GM19328 (cell line): ENCODE results near the gene FOXN3.

Source experiments
- ATAC-seq: cut with Tn5 transposase; IDR thresholded peaks from one replicate; pipeline ENCODE4 v1.9.1; 2021; ENCODE audit warnings: mild to moderate bottlenecking, moderate library complexity; ENCODE audit not compliant: unreplicated experiment

Gene FOXN3

DNA sequence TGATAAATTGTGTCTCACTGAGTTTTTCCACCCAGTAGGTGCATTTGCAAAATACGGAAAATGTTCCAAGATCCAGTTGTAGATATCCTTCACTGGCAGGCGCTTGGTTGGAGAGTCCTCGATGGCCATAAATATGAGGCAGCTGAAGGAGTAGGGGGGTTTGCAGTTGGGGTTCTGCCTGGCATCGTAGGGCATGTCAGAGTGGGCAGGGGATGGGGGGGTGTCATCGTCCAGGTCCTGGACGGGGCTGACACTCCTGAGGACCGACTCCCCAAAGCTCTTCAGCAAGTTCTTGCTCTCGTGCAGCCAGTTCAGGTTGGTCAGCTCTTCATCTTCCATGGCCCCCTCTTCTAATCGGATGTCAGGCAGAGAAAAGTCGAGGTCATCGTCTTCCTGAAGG, 5.1 kb downstream of the FOXN3 start:
- ATAC-seq = no peak

DNA sequence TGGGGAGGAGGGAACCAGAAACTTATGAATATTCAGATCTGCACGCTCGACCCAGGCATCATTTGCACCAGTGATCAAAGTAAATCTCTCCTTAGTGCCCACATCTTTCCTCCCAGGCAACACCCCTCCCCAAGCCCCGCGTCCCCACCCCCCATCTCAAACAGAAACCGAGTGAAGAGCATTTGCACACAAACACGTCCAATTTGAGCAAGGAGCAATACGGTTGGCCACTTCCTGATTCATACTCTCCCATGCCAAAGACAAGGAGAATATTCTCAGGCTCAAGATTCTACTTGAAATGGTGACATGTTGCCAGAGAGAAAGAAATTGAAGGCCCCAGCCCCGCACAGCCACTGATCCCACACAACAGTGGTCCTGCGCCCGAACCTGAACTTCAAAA, 7.1 kb downstream of the FOXN3 start:
- no peak for ATAC-seq

DNA sequence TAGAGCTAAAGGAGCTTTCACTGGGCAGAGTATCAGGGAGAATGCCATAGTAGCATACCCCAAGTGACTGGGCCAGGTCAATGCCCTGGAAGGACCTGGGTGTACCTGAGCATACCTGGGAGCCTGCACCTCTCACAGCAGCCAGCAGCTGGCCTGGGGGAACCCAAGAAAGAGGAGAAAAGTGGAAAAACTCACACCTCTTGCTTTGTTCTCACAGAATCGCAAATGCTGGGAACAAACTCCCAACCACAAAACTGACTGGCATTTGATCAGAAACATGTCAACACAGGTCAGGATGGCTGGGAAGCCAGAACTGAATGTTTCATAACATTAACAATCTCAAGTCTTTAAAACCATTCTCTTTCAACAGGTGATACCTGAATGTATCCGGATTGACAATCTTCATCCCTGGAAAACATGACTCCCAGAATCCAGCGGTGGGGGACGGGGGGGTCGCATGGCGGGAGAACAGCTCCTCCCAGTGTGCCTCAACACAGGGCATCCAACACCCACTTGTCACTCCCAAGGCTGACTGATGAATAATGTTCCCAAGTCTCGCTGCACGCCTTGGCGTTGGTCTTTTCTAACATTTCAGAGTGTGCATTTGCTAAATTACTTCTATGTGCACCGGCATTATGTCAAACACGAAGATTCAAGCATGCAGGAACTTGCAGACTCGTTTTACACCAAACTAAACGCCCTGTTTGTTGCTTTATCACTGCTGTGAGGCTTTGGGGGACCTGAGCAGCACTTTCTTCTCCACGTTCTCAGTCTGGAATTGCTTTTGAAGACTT, 7.9 kb downstream of the FOXN3 start:
- ATAC-seq = no peak

- ATAC-seq = no peak
Measured at GRCh38 chr14:89407856-89408255, 9.2 kb downstream of the FOXN3 start.

DNA sequence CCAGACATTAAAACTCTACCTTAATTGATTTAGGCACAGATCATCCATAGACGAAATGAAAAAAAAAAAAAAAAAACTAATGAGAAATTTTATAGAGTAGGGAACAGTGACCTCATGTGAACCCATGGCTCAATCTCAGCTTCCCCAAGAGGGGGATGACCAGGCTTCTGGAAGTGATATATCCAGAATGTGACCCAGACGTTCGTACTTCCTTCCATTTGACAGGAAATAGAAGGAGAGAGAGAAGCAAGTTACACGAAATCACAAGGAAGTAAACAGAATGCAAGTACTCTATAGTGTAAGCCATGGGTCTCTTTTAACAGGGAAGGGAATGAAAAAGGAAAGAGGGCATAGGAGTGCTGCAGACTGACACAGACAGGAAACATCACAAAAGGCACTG, 10.1 kb downstream of the FOXN3 start:
- no peak for ATAC-seq

GRCh38 chr14:89406361-89406760, 10.7 kb downstream of the FOXN3 start:
- no peak for ATAC-seq

GRCh38 chr14:89405712-89406111, 11.3 kb downstream of the FOXN3 start:
- ATAC-seq = no peak

DNA sequence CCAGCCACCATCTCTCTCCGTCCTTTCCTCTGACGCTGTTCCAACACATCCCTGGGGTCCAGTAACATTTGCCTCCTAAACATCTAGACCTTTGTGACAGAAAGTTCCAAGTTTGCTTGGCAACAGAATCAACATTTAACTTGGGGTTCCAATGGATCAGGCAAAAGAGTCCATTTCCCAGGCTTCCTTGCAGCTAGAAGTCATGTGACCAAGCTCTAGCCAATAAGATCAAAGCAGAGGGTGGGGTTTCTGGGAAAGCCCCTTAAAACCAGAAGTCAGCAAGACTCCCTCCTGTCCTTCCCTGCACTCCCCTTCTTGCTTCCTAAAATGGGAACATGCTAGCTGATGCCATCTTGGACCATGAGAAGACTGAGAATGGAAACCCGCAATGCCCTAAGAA, 14.7 kb downstream of the FOXN3 start:
- no peak for ATAC-seq

- no peak for ATAC-seq
Measured at GRCh38 chr14:89401761-89402160, 15.3 kb downstream of the FOXN3 start.

GRCh38 chr14:89401241-89401640, 15.8 kb downstream of the FOXN3 start:
- ATAC-seq = no peak

DNA sequence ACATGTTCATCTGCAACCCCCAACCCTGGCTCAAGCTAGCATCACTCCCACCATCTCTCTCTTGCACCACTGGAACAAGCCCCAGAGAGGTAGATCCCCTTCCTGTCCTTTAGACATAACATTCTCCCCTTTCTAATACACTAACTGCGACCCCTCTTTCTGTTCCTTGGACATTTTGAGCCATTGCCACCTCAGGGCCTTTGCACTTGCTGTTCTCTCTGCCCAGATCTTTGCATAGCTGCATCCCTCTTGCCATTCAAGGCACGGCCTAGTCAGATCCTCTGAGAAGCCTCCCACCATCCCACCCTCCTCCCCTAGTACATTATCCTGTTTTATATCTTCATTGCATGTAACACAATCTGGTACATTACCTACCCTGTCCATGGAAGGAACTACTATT, 16.5 kb downstream of the FOXN3 start:
- no peak for ATAC-seq

GRCh38 chr14:89399594-89400068, 17.4 kb downstream of the FOXN3 start:
- ATAC-seq = no peak

DNA sequence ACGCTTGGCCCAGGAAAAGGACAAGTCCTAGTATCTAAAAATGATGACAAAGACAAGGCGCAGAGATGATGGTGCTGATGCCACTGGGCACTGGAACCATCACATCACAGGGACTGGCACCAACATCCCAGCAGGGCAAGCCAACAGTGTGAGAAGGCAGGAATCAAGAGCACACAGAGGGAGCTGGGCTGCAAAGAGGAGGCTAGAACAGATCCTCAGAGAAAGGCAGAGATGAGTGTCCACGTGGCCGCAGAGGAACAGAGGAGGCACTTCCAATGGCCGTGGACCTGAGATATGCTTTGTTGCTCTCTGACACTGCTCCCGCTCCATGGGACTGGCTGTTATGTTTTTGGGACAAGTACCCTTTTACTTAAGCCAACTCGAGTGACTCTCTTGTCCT, 17.9 kb downstream of the FOXN3 start:
- ATAC-seq = no peak

- ATAC-seq = no peak
Measured at GRCh38 chr14:89397569-89398230, 19.3 kb downstream of the FOXN3 start.

DNA sequence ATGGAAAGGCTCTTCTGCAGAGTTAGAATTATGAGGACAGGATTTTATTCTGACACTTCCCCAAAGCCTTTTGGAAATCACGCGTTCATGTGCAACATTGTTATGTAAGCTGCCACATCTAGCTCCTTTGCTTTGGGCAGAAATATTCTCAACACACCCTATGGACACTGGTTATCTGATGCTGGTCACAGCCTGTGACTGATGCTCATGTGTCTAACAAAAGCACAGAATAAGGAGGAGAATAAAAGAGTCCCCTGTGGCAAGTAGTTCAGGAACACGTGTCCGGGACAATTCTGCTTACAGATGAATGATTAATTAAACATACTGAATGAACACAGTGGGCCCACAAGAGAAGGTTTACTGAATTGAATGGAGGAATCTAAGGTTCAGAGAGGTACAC, 22.1 kb downstream of the FOXN3 start:
- ATAC-seq = no peak

GRCh38 chr14:89393222-89393745, 23.7 kb downstream of the FOXN3 start:
- no peak for ATAC-seq

DNA sequence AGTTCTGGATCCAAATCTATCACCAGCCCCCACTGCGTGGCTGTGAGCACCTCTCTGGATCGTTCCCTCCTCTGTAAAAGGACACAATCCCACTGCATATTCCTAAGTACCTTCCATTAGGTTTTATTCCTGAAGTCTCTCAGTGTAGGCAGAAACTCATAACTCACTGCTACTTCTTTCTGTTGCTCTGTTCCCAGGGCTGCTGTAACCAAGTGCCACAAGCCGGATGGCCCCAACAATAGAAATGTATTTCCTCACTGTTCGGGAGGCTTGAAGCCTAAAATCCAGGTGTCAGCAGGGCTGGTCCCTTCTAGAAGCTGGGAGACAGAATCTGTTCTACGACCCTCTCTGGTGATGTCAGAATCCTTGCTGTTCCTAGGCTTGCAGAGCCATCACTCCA, 24.9 kb downstream of the FOXN3 start:
- no peak for ATAC-seq

DNA sequence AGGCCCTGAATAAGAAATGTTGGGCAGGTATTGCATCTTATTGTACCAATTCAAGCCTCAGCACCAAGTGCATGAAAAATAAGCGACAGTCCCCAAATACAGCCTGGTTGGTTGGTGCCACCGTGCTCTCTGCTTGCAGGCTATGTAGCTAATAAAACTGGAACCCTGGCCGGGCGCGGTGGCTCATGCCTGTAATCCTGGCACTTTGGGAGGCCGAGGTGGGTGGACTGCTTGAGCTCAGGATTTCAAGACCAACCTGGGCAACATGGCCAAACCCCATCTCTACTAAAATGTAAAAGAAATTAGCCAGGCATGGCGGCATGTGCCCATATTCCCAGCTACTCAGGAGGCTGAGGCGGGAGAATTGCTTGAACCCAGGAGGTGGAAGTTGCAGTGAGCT, 25.5 kb downstream of the FOXN3 start:
- no peak for ATAC-seq

GRCh38 chr14:89391123-89391522, 25.9 kb downstream of the FOXN3 start:
- ATAC-seq = no peak

GRCh38 chr14:89388853-89389252, 28.2 kb downstream of the FOXN3 start:
- ATAC-seq = no peak

DNA sequence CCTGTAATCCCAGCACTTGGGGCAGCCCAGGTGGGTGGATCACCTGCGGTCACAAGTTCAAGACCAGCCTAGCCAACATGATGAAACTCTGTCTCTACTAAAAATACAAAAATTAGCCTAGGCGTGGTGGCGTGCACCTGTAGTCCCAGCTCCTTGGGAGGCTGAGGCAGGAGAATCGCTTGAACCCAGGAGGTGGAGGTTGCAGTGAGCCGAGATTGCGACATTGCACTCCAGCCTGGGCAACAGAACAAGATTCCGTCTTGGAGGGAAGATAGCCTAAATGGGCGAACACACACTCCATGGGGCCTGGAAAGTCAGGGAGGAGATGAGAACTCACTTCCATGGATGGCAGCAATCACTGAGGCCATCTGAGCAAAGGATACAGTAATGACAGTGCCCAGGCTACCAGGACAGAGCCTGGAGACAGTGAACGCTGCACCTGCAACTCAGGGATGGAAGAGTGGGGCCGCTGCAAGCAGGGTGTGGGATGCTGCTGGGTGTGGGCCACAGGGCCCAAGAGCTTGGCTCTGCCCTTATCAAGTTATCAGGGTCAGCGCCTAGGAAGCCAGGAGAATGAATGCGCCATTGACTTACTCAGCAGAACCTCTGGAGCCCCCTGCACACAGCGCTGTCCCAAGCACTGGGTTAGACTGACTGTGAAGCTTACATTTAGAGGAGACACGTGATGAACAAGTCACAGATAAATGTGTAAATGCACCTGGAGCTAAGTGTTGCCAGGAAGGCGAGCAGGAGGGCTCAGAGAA, 28.9 kb downstream of the FOXN3 start:
- ATAC-seq = no peak
